ENCODE results near the gene DBH.

GRCh38 chr9:133633681-133634080, 2.5 kb upstream of the DBH start:
- TF ChIP-seq CTCF (IDR thresholded peaks at IDR 0.05 in 2 of 3, conservative IDR thresholded peaks at IDR 0.05 in 1 of 3; ENCODE audit: control insufficient read depth in 2 of 3, extremely low read depth in 1 of 3, insufficient read depth in 1 of 3, low read depth in 3 of 3, low read length in 3 of 3) (no peak), NFYA (IDR thresholded peaks at IDR 0.05; ENCODE audit: borderline replicate concordance, low read depth, low read length) (no peak), EP300 (IDR thresholded peaks at IDR 0.05; ENCODE audit: borderline replicate concordance in 1 of 2, control insufficient read depth in 1 of 2, low read depth in 2 of 2, low read length in 2 of 2) (no peak), SMARCA5 (IDR thresholded peaks at IDR 0.05) (no peak)
